Breast epithelium (tissue), 4 donors: Measurements from ENCODE around the gene VRK1. TPM values are rescaled to one million over a fixed set of nuclear protein-coding genes. Genes with fewer than 3 reads are reported as not detected.
A peak's percentile ranks its signal among the peaks of the same experiment; 100 is the strongest.

ENCODE experiments used
- DNase-seq, 2 donors: peaks; one replicate each; pipeline ENCODE4 v3.0.0-alpha.2; 2019; ENCODE audit warnings: low spot score in 2 of 2
- H3K27ac ChIP-seq, 2 donors: fragments of 200-600 bp; sonication (generic) in 1 of 2; one replicate each; pipeline ENCODE4 v1.5.1; 2016 to 2019; ENCODE audit warnings: mild to moderate bottlenecking in 1 of 2
- H3K27me3 ChIP-seq, 2 donors: fragments of 200-600 bp; sonication (generic) in 1 of 2; one replicate each; pipeline versions ENCODE4 v1.5.1 to v1.6.0; 2017 to 2019; ENCODE audit warnings: control low read depth in 1 of 2, mild to moderate bottlenecking in 1 of 2
- H3K36me3 ChIP-seq: fragments of 200-600 bp; one replicate; pipeline ENCODE4 v1.5.1; 2019
- H3K4me1 ChIP-seq, 2 donors: fragments of 200-600 bp; sonication (generic); one replicate each; pipeline ENCODE4 v1.5.1; 2016 to 2019; ENCODE audit warnings: control low read depth in 1 of 2
- H3K4me3 ChIP-seq, 3 donors: fragments of 200-600 bp; sonication (generic); 1 replicate in 2 of 3; 2 replicates in 1 of 3; pipeline ENCODE4 v1.5.1; 2016 to 2019; ENCODE audit warnings: mild to moderate bottlenecking in 3 of 3, moderate library complexity in 2 of 3
- H3K9me3 ChIP-seq, 2 donors: fragments of 200-600 bp; sonication (generic) in 1 of 2; one replicate each; pipeline ENCODE4 v1.5.1; 2016 to 2019; ENCODE audit warnings: control low read depth in 1 of 2
- CTCF ChIP-seq, 3 donors: fragments of 450-650 bp; IDR thresholded peaks; one replicate each; pipeline ENCODE4 v1.5.1; 2016 to 2017; ENCODE audit warnings: antibody characterized with exemption in 3 of 3, mild to moderate bottlenecking in 3 of 3, moderate library complexity in 3 of 3
- POLR2A ChIP-seq: fragments of 450-650 bp; IDR thresholded peaks from one replicate; pipeline ENCODE4 v1.6.1; 2016; ENCODE audit warnings: antibody characterized with exemption, mild to moderate bottlenecking, moderate library complexity
- POLR2AphosphoS5 ChIP-seq, 3 donors: sonication (generic); formaldehyde crosslinking; IDR thresholded peaks; one replicate each; pipeline ENCODE4 v1.6.1; 2017; ENCODE audit warnings: antibody characterized with exemption in 3 of 3
- intact Hi-C: fragments of 100-400 bp; cut with DNase I; formaldehyde crosslinking; loops from one replicate; pipeline ENCODE4 v1.15.1; 2023; ENCODE audit warnings: low total_unique reads
- total RNA-seq, 3 donors: library from RNA; depleted of rRNA; stranded (reverse); fragments of >200 nt; gene quantifications; one replicate each; pipeline ENCODE4 v1.1.0, GENCODE V29; 2016

The VRK1 gene
- 10 to 100 TPM; 13.1 to 19.9 (median 16.7) TPM for total RNA-seq

- H3K4me1 ChIP-seq: peaks cover 0 to 7% of the 10 kb centered on the region in 2 donors
- peak; percentile 92 to 95 for DNase-seq
- no peaks in the 10 kb centered on the region for H3K36me3 ChIP-seq
- H3K4me3 ChIP-seq: peak within 1 kb of the TSS; percentile 61 to 79 (median 72)
- H3K27me3 ChIP-seq: no peaks in the 10 kb centered on the region
- intact Hi-C loops: no loop called here
- no peaks in the 10 kb centered on the region for H3K9me3 ChIP-seq
- peak in 2 of 3 donors; percentile 42 to 75 for TF ChIP-seq POLR2AphosphoS5 (IDR thresholded peaks at IDR 0.05)
- TF ChIP-seq CTCF (IDR thresholded peaks at IDR 0.05): no peak
- peak within 1 kb of the TSS; percentile 8 to 27 for H3K27ac ChIP-seq
Observed at GRCh38 chr14:96796851-96797581, at the start of gene VRK1. Gene VRK1 (plus strand): TSS chr14:96797382. CDS start chr14:96833472, 36,090 bp downstream.

- no peaks in the 10 kb centered on the region for H3K4me1 ChIP-seq
- intact Hi-C loops: no loop called here
- TF ChIP-seq POLR2A (no peak), POLR2AphosphoS5 (IDR thresholded peaks at IDR 0.05) (no peak), CTCF (IDR thresholded peaks at IDR 0.05) (no peak)
- DNase-seq: peak in 1 of 2 donors; percentile 30
- no peak overlapping the region for H3K27ac ChIP-seq
- H3K9me3 ChIP-seq: no peaks in the 10 kb centered on the region
- no peaks in the 10 kb centered on the region for H3K36me3 ChIP-seq
- peaks cover under 1 to 23% of the 10 kb centered on the region in 2 donors for H3K27me3 ChIP-seq
- no peak overlapping the region for H3K4me3 ChIP-seq
Observed at GRCh38 chr14:96747608-96748007, 49.6 kb upstream of the VRK1 start.

- Histone ChIP-seq H3K4me1 (no peaks in the 10 kb centered on the region), H3K27ac (no peak overlapping the region), H3K27me3 (peaks cover 0 to 22% of the 10 kb centered on the region in 2 donors), H3K4me3 (no peak overlapping the region), H3K36me3 (no peaks in the 10 kb centered on the region), H3K9me3 (no peaks in the 10 kb centered on the region)
- peak in 1 of 2 donors; percentile 52 for DNase-seq
- no peak for TF ChIP-seq POLR2AphosphoS5 (IDR thresholded peaks at IDR 0.05)
- no peak for TF ChIP-seq POLR2A
- no peak for TF ChIP-seq CTCF (IDR thresholded peaks at IDR 0.05)
- intact Hi-C loops: no loop called here
Observed at GRCh38 chr14:96748362-96748761, 48.8 kb upstream of the VRK1 start.

- Histone ChIP-seq H3K4me1 (no peaks in the 10 kb centered on the region), H3K27ac (no peak overlapping the region), H3K27me3 (peaks cover 0 to 13% of the 10 kb centered on the region in 2 donors), H3K4me3 (no peak overlapping the region), H3K36me3 (no peaks in the 10 kb centered on the region), H3K9me3 (no peaks in the 10 kb centered on the region)
- intact Hi-C loops: no loop called here
- no peak for TF ChIP-seq POLR2AphosphoS5 (IDR thresholded peaks at IDR 0.05)
- DNase-seq: no peak
Observed at GRCh38 chr14:96751505-96751904, 45.7 kb upstream of the VRK1 start.

GRCh38 chr14:96752125-96752524, 45.1 kb upstream of the VRK1 start:
- intact Hi-C loops: no loop called here
- no peaks in the 10 kb centered on the region for H3K36me3 ChIP-seq
- H3K27me3 ChIP-seq: peaks cover 0 to 16% of the 10 kb centered on the region in 2 donors
- H3K4me1 ChIP-seq: no peaks in the 10 kb centered on the region
- no peak for TF ChIP-seq CTCF (IDR thresholded peaks at IDR 0.05)
- TF ChIP-seq POLR2A: no peak
- no peak for TF ChIP-seq POLR2AphosphoS5 (IDR thresholded peaks at IDR 0.05)
- H3K4me3 ChIP-seq: no peak overlapping the region
- no peak for DNase-seq
- H3K9me3 ChIP-seq: no peaks in the 10 kb centered on the region
- no peak overlapping the region for H3K27ac ChIP-seq
